ENCODE measurements around the gene DUSP1. TPM values are rescaled to one million over a fixed set of nuclear protein-coding genes. Genes with fewer than 3 reads are reported as not detected.

Gene DUSP1
- total and polyA plus RNA-seq, 2 of the 13 experiments (the other 11 are each of a cell fraction or from before 2014, with no cell fraction given), result 27.1 to 55.5 TPM

DNA sequence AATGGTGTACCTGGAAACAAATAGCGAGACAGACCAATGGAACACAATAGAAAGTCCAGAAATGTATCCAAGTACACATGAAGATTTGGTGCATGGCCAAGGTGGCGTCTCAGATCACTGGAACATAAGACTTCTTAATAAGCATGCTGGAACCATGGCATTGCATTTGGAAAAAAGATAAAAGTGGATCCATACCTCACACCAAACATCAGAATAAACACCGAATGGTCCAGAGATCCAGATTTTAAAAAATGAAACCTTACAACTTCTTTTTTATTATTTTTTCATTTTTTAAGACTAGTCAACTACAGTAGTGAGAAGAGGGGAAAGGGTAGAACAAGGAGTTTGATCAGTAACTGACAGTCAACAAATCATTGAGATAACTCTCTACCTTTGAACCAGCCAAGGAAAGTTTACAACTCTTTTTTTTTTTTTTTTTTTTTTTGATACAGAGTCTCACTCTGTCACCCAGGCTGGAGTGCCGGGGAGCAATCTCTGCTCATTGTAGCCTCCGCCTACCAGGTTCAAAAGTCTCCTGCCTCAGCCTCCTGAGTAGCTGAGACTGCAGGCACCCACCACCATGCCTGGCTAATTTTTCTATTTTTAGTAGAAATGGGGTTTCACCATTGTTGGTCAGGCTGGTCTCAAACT, 8.8 kb upstream of the DUSP1 start (continued):
- TF ChIP-seq PAXIP1 (CRISPR knock-in tag; conservative IDR thresholded peaks at IDR 0.05) (peak; percentile 87), SETDB1 (CRISPR knock-in tag; IDR thresholded peaks at IDR 0.05; ENCODE audit: borderline replicate concordance) (no peak), ARID2 (CRISPR knock-in tag; IDR thresholded peaks at IDR 0.05; ENCODE audit: borderline replicate concordance) (no peak), CREB3 (CRISPR knock-in tag; IDR thresholded peaks at IDR 0.05) (no peak), ZNF383 (CRISPR knock-in tag; IDR thresholded peaks at IDR 0.05; ENCODE audit: borderline replicate concordance) (no peak), ZNF430 (CRISPR knock-in tag; IDR thresholded peaks at IDR 0.05) (no peak), THYN1 (CRISPR knock-in tag; IDR thresholded peaks at IDR 0.05; ENCODE audit: borderline replicate concordance, low read depth) (no peak), RCOR2 (CRISPR knock-in tag; IDR thresholded peaks at IDR 0.05) (peak; percentile 67), MAZ (IDR thresholded peaks at IDR 0.05; ENCODE audit: borderline replicate concordance, low read depth, low read length) (no peak), MAZ (CRISPR knock-in tag; IDR thresholded peaks at IDR 0.05; ENCODE audit: low read depth) (no peak), GATAD2A (CRISPR knock-in tag; IDR thresholded peaks at IDR 0.05) (peak; percentile 57), ZFAT (CRISPR knock-in tag; conservative IDR thresholded peaks at IDR 0.05) (no peak), ZFP41 (CRISPR knock-in tag; IDR thresholded peaks at IDR 0.05; ENCODE audit: borderline replicate concordance) (no peak), NFAT5 (CRISPR knock-in tag; IDR thresholded peaks at IDR 0.05) (no peak)
- TF ChIP-seq, protein P1, sequence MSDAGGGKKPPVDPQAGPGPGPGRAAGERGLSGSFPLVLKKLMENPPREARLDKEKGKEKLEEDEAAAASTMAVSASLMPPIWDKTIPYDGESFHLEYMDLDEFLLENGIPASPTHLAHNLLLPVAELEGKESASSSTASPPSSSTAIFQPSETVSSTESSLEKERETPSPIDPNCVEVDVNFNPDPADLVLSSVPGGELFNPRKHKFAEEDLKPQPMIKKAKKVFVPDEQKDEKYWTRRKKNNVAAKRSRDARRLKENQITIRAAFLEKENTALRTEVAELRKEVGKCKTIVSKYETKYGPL (CRISPR knock-in tag; IDR thresholded peaks at IDR 0.05), result no peak
- TF ChIP-seq, protein P2, sequence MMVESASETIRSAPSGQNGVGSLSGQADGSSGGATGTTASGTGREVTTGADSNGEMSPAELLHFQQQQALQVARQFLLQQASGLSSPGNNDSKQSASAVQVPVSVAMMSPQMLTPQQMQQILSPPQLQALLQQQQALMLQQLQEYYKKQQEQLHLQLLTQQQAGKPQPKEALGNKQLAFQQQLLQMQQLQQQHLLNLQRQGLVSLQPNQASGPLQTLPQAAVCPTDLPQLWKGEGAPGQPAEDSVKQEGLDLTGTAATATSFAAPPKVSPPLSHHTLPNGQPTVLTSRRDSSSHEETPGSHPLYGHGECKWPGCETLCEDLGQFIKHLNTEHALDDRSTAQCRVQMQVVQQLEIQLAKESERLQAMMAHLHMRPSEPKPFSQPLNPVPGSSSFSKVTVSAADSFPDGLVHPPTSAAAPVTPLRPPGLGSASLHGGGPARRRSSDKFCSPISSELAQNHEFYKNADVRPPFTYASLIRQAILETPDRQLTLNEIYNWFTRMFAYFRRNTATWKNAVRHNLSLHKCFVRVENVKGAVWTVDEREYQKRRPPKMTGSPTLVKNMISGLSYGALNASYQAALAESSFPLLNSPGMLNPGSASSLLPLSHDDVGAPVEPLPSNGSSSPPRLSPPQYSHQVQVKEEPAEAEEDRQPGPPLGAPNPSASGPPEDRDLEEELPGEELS (CRISPR knock-in tag; IDR thresholded peaks at IDR 0.05), result peak; percentile 41; the same call in 1 of the 2 replicates
